T-helper 1 cell treated with Interleukin-12 subunit alpha and Interleukin-12 subunit beta and Interleukin-4 antibody, amounts not matched to agents 30 ng/mL and 1 ng/mL, for 36 hours (primary cell): ENCODE measurements around the gene IDNK. TPM values are rescaled to one million over a fixed set of nuclear protein-coding genes. Genes with fewer than 3 reads are reported as not detected.

ENCODE experiments used
- intact Hi-C: fragments of 100-400 bp; cut with micrococcal nuclease; formaldehyde crosslinking; loops from one replicate; pipeline ENCODE4 v1.15.1; 2024
- total RNA-seq: library from RNA; stranded (reverse); gene quantifications from 2 replicates; pipeline ENCODE4 v1.2.3, GENCODE V29; 2022

Gene IDNK
- total RNA-seq, 1 donor from 2014 or later: 9.8 TPM

DNA sequence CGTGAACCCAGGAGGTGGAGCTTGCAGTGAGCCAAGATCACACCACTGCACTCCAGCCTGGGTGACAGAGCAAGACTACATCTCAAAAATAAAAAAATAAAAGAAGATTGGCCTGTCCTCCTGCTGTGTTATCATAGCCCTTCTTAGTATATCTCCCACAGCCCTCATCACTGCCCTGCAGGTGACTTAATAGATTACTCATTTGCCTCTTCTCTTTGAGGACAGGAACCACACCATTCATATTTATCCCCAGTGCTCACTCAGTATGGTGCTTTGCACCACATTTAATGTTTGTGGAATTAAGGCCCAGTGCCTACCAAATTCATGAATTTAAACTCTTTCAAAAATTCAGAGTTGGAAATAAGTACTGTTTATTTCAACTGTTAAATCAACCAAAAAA, 10.3 kb downstream of the IDNK start:
- intact Hi-C loops: no loop called here

- intact Hi-C loops: no loop called here
Measured at GRCh38 chr9:83633676-83634075, 10.7 kb downstream of the IDNK start.

DNA sequence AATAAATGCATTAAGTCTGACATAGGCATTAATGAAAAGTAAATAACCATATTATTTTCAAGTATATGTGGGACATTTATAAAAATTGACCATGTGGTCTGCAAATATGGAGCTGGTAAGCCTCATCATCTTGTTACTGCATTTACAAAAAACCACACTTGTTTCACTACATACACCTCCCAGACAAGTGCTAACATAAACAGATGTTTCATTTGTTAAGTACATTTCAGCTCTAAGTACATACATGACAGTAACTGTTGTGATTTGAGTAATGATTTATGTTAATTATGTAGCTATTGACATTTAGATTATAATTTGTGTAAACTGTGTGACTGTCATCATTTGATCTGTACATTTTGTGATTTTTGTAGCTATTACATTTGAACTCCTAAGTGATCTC, 13.9 kb downstream of the IDNK start:
- intact Hi-C loops: no loop called here

GRCh38 chr9:83637389-83637788, 14.4 kb downstream of the IDNK start:
- intact Hi-C loops: no loop called here

- intact Hi-C loops: no loop called here
Measured at GRCh38 chr9:83639266-83639665, 16.3 kb downstream of the IDNK start.

DNA sequence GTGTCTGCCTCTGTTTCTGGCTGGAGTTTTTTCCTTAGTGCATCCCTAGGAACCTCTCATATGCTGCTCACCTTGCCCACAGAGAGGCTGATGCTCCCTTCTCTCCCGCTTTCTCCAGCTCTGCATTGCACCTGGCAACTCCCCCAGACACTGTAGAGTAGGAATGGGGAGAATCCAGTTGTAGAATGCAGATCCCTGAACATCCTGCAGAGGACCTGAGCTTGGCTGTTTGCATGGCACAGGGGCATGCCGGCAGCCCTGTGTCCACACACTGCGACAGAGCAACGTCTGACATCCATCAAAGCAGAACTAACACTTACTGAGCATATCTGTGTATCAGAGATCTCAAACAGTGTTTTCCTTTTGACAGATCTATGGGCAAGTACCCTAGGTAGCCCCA, 19.9 kb downstream of the IDNK start:
- intact Hi-C loops: no loop called here

GRCh38 chr9:83646500-83647239, 23.7 kb downstream of the IDNK start:
- intact Hi-C loops: no loop called here

DNA sequence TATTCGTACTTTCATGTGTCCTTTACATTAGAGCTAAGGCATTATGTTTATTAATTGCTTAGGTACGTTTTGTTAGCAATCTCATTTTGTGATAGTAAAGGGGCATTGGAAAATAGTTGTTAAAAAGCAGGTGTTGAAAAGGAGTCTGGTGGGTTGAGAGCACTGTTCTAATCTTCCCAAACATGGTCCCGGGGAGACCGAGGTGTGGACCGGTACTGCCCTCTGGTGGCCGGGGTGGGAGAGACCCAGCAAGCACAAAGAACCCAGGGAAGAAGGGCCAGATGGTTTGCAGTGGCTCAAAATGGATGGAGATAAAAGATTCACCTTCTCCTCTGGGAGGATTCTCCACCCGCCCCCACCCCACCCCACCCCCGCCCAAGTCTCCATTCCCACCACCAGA, 26.1 kb downstream of the IDNK start:
- intact Hi-C loops: loop anchor here (1.0 kb wide), 4 partner anchors 29 to 315 kb away; no protein-coding TSS in a partner anchor

DNA sequence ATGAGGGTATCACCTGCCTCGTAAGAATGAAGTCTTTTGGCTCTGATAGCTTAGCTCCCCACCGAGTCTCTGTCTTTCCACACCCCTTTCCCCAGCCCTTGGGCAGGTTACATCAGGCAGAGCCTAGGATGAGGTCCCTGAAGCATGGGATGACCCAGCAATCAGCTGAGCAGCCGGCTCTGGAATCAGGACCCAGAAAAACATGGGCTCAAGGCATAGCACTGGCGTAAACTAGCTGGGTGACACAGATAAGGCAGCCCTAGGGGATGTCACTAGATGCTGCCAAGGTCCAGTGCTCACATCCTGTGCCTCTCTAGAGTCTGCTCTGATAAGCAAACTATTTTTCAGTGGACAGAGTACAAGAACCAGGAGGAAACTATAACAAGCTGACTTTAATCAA, 26.6 kb downstream of the IDNK start:
- intact Hi-C loops: loop anchor here (1.0 kb wide), 4 partner anchors 29 to 315 kb away; no protein-coding TSS in a partner anchor

DNA sequence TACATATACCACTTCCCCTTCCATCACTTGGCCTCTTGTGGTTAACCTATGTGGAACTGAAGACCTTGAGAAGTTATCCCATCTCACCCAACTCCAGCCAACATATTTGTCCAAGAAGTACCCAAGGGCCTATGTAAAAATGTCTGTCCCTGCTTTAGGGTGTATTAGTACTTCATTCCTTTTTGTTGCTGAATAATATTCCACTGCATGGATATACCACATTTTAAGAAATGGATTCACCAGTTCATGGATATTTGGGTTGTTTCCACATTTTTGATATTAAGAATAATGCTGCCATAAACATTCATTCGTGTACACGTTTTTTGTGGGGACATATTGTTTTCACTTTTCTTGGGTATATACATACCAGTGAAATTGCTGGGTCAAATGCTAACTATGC, 28.6 kb downstream of the IDNK start:
- intact Hi-C loops: no loop called here

DNA sequence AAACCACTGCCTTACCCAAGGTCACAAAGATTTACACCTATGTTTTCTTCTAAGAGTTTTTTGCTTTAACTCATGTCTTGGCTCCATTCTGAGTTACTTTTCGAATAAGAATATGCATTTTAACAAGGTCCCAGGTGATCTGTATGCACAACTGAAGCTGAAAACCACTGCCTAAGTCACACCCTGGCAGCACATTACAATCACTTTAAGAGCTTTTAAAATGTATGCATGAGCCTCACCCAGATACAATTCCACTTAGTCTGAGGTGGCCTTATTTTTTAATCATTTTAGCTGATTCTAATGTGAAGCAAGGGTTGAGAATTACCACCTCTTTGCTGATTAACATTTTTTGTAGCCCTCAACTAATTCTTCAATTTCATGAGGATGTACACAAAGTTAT, 29.5 kb downstream of the IDNK start:
- intact Hi-C loops: no loop called here

- intact Hi-C loops: no loop called here
Measured at GRCh38 chr9:83655433-83655832, 32.5 kb downstream of the IDNK start.

DNA sequence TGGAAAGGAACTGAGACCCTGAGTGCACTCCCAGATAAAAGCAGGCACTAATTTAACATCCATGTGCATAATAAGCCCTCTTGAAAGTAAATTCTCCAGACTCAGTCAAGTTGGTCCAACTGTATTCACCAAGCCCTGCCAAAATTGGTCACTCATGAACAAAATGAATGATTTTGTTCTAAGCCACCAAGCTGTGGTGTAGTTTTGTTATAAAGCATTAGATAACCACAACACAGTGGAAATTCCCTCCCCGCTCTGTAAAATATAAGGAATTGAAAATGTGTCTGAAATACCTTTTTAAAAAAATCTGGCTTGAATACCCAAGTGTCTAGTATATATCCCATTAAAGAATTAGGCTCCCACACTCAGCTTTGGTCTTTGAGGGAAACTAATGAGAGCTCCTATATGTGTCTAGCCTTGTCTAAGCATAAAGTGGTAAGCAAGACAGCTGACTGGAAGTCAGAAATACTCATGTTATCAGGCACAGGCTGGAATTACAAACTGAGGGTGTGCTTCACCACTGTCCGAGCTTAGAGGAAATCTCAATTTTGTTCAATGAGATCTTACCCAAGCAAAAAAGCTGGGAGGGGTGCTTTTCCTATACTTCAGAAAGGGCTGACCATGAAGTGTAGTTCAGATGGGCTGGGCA, 33.2 kb downstream of the IDNK start:
- intact Hi-C loops: no loop called here

- intact Hi-C loops: no loop called here
Measured at GRCh38 chr9:83656952-83657351, 34.0 kb downstream of the IDNK start.

DNA sequence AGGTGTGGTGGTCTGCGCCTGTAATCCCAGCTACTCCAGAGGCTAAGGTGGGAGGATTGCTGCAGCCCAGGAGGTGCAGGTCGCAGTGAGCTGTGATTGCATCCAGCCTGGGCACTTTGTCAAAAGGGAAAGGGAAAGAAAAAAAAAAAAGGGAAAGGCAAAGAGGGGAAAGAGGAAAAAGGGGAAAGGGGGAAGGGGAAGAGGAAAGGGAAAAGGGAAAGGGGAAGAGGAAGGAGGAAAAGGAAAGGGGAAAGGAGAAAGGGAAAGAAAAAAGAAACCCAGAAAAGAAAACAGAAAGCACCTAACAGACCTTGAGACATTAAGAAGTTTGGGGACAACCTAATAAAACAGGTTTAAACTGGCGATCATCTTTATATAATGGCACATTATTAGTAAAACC, 40.0 kb downstream of the IDNK start:
- intact Hi-C loops: no loop called here

DNA sequence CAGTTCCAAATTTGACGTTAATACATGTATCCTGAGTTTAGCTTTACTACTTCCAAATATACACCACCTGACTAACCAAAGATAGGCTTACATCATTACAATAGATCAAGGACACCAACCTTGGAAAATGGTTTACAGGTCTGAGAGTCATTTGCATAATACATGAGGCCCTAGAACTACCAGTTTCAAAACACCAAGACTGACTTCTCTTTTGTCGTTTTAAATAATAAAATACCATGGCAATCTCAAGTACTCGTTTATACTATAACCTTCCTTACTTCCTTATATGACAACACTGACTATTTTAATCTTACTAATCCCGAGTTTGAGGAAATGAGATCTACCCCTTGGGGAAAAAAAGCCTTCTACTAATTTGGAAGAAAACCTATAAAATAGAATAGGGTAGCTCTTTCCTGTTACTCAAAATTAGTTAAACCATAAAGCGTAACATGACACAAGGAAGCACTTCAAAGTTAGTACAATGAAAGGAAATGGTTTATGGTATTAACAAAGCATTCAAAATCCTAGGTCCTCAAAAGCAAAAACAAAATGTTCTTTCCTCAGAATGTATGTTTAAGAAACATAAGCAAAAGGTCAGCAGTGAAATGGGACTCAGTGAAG, 42.7 kb downstream of the IDNK start:
- intact Hi-C loops: no loop called here

DNA sequence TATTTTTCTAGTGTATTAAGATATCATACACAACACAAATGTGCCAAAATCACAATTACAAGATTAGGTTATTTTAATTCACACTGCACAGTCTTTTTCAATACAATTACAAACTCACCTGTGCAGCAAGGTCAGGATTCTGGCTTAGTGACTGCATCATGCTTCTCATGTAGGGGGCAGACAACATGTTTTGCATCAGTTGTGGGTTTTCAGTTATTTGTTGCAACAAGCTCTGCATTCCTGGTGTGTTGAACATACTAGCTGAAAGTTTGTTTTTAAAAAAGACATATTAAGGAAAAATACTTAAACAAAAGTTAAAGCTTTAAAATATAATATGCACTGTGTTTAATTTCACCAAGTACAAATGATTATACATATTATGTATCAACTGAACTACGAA, 46.1 kb downstream of the IDNK start:
- intact Hi-C loops: no loop called here

GRCh38 chr9:83670381-83670780, 47.4 kb downstream of the IDNK start:
- intact Hi-C loops: no loop called here

- intact Hi-C loops: no loop called here
Measured at GRCh38 chr9:83671451-83671850, 48.5 kb downstream of the IDNK start.

- intact Hi-C loops: no loop called here
Measured at GRCh38 chr9:83675466-83675865, 52.5 kb downstream of the IDNK start.

GRCh38 chr9:83677596-83677995, 54.7 kb downstream of the IDNK start:
- intact Hi-C loops: no loop called here

DNA sequence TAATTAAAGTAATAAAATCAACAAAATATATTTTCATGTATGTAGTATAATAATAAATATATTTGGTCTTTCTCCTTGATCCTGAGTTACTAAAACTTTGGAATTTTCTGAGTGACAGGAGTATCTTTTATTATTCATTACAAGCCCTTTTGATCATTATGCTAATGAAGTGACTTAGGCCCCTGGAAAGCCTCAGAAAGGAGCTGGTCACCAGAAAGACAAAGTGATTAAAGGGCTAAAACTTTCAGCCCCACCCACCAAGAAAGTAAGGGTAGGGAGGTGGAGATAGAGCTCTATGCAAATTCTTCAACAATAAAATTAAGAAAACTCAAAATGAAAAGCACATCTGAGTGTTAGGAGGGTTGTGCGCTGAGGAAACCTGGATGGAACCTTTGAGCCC, 57.3 kb downstream of the IDNK start:
- intact Hi-C loops: no loop called here

DNA sequence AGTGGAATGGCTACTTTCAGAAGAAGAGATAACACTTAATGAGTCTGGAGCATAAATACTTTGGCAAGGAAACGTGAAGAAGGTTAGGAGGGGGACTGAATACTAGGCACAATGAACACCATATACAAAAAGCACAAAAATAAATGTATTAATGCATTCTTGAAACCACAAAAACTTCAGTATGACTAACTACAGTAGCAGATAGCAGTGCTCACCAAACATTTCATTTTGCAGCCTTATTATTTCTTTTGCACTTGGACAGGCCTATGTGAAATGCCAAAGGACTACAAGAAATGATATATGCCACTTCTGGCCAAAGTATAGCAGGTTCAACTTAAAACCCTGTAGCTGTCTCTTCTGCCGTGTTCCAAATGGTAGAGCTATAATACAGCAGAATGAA, 58.5 kb downstream of the IDNK start:
- intact Hi-C loops: no loop called here
